Loucy (cell line): ENCODE data around the gene CUBN.

Experiments used
- H2AFZ ChIP-seq: fragments of 200-600 bp; sonication (generic); 2 replicates; pipeline ENCODE4 v1.6.0; 2016; ENCODE audit warnings: antibody characterized with exemption, mild to moderate bottlenecking, low read length, moderate library complexity
- H3F3A ChIP-seq: fragments of 200-600 bp; 2 replicates; pipeline ENCODE4 v1.6.0; 2016; ENCODE audit warnings: antibody characterized with exemption, low read depth, mild to moderate bottlenecking
- H3K27me3 ChIP-seq: fragments of 200-600 bp; sonication (generic); 2 replicates; pipeline ENCODE4 v1.6.1; 2014; ENCODE audit warnings: low read length, mild to moderate bottlenecking; ENCODE audit not compliant: insufficient read depth, poor library complexity, severe bottlenecking
- H3K36me3 ChIP-seq: fragments of 200-600 bp; sonication (generic); 2 replicates; pipeline ENCODE4 v1.6.1; 2016; ENCODE audit warnings: low read length; ENCODE audit not compliant: insufficient read depth
- H3K4me1 ChIP-seq: fragments of 200-600 bp; sonication (generic); 2 replicates; pipeline ENCODE4 v1.5.1; 2014; ENCODE audit warnings: low read length, mild to moderate bottlenecking; ENCODE audit not compliant: insufficient read depth, poor library complexity, severe bottlenecking
- H3K4me2 ChIP-seq: fragments of 200-600 bp; sonication (generic); 2 replicates; pipeline ENCODE4 v1.6.0; 2014; ENCODE audit warnings: antibody characterized with exemption, low read length, low read depth, mild to moderate bottlenecking; ENCODE audit not compliant: poor library complexity, severe bottlenecking
- H3K4me3 ChIP-seq: fragments of 200-600 bp; sonication (generic); 2 replicates; pipeline ENCODE4 v1.5.1; 2014; ENCODE audit warnings: low read length, mild to moderate bottlenecking, mixed read lengths; ENCODE audit not compliant: poor library complexity, severe bottlenecking
- H3K79me2 ChIP-seq: fragments of 200-600 bp; sonication (generic); 2 replicates; pipeline ENCODE4 v1.6.1; 2014; ENCODE audit warnings: low read length; ENCODE audit not compliant: insufficient read depth
- H3K9ac ChIP-seq: fragments of 200-600 bp; sonication (generic); 2 replicates; pipeline ENCODE4 v1.6.0; 2014; ENCODE audit warnings: mild to moderate bottlenecking, low read depth, low read length, moderate library complexity; ENCODE audit not compliant: poor library complexity, severe bottlenecking
- H3K9me2 ChIP-seq: fragments of 200-600 bp; sonication (generic); replicated peaks from 2 replicates; pipeline ENCODE4 v1.6.1; 2016; ENCODE audit warnings: low read depth, low read length, mixed read lengths
- H3K9me3 ChIP-seq: fragments of 200-600 bp; sonication (generic); 2 replicates; pipeline ENCODE4 v1.6.1; 2014; ENCODE audit warnings: mild to moderate bottlenecking, antibody characterized with exemption, low read length, low read depth; ENCODE audit not compliant: insufficient read depth
- H4K20me1 ChIP-seq: fragments of 200-600 bp; sonication (generic); 2 replicates; pipeline ENCODE4 v1.6.0; 2014; ENCODE audit warnings: antibody characterized with exemption, low read length, mild to moderate bottlenecking; ENCODE audit not compliant: insufficient read depth, poor library complexity, severe bottlenecking
- EZH2phosphoT487 ChIP-seq: fragments of 200-600 bp; IDR thresholded peaks from 2 replicates; pipeline ENCODE4 v1.6.1; 2018; ENCODE audit warnings: antibody characterized with exemption, mild to moderate bottlenecking, moderate library complexity, borderline replicate concordance
- TF ChIP-seq, protein P1 (sequence below): fragments of 200-600 bp; sonication (generic); conservative IDR thresholded peaks from 2 replicates; pipeline ENCODE4 v1.5.1; 2014; ENCODE audit warnings: mild to moderate bottlenecking, antibody characterized with exemption, low read length

Gene CUBN

GRCh38 chr10:17113889-17114540 is 15.6 kb downstream of the CUBN start:
- H3K9ac ChIP-seq = no peak overlapping the region
- peaks cover 4% of the 10 kb centered on the region for H3K4me1 ChIP-seq
- H3F3A ChIP-seq = no peaks in the 10 kb centered on the region
- TF ChIP-seq, protein P1, sequence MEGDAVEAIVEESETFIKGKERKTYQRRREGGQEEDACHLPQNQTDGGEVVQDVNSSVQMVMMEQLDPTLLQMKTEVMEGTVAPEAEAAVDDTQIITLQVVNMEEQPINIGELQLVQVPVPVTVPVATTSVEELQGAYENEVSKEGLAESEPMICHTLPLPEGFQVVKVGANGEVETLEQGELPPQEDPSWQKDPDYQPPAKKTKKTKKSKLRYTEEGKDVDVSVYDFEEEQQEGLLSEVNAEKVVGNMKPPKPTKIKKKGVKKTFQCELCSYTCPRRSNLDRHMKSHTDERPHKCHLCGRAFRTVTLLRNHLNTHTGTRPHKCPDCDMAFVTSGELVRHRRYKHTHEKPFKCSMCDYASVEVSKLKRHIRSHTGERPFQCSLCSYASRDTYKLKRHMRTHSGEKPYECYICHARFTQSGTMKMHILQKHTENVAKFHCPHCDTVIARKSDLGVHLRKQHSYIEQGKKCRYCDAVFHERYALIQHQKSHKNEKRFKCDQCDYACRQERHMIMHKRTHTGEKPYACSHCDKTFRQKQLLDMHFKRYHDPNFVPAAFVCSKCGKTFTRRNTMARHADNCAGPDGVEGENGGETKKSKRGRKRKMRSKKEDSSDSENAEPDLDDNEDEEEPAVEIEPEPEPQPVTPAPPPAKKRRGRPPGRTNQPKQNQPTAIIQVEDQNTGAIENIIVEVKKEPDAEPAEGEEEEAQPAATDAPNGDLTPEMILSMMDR = no peak
- TF ChIP-seq EZH2phosphoT487 = no peak
- no peaks in the 10 kb centered on the region for H3K27me3 ChIP-seq
- no peaks in the 10 kb centered on the region for H4K20me1 ChIP-seq
- H3K36me3 ChIP-seq = no peaks in the 10 kb centered on the region
- no peaks in the 10 kb centered on the region for H3K9me3 ChIP-seq
- H2AFZ ChIP-seq = no peak overlapping the region
- H3K79me2 ChIP-seq = no peaks in the 10 kb centered on the region
- no peak overlapping the region for H3K4me2 ChIP-seq
- H3K9me2 ChIP-seq = no peaks in the 10 kb centered on the region
- no peak overlapping the region for H3K4me3 ChIP-seq

- Histone ChIP-seq H3F3A (no peaks in the 10 kb centered on the region), H2AFZ (no peak overlapping the region), H3K79me2 (no peaks in the 10 kb centered on the region), H3K9ac (no peak overlapping the region), H3K9me2 (no peaks in the 10 kb centered on the region), H3K4me3 (no peak overlapping the region), H4K20me1 (no peaks in the 10 kb centered on the region), H3K27me3 (no peaks in the 10 kb centered on the region), H3K9me3 (no peaks in the 10 kb centered on the region), H3K4me2 (no peak overlapping the region), H3K4me1 (peaks cover 4% of the 10 kb centered on the region), H3K36me3 (no peaks in the 10 kb centered on the region)
- no peak for TF ChIP-seq EZH2phosphoT487
- TF ChIP-seq, protein P1 = no peak
These were observed 16.3 kb downstream of the CUBN start for GRCh38 chr10:17113346-17113745.

DNA sequence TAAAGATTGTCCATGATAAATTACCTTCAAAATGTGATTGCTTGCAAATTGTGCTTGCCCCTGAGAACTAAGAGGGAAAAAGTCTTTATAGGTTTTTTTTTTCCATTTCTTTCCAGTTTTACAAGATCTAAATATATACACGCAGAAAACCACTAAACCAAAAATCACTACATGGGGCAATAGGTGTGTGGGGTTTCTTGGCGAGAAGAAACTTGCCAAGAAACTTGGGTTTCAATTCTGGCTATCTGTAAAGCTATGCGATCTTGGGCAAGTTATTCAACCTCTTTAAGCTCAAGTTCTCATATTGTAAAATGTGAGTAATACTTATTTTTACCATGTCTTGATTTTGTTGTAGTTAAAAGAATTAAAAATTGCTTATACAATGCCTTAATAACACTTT is 17.0 kb downstream of the CUBN start:
- no peak overlapping the region for H2AFZ ChIP-seq
- no peaks in the 10 kb centered on the region for H3F3A ChIP-seq
- H4K20me1 ChIP-seq = no peaks in the 10 kb centered on the region
- no peaks in the 10 kb centered on the region for H3K79me2 ChIP-seq
- TF ChIP-seq EZH2phosphoT487 = no peak
- TF ChIP-seq, protein P1 = no peak
- H3K4me2 ChIP-seq = no peak overlapping the region
- H3K9ac ChIP-seq = no peak overlapping the region
- no peaks in the 10 kb centered on the region for H3K9me2 ChIP-seq
- H3K27me3 ChIP-seq = no peaks in the 10 kb centered on the region
- H3K4me3 ChIP-seq = no peak overlapping the region
- H3K9me3 ChIP-seq = no peaks in the 10 kb centered on the region
- peaks cover 4% of the 10 kb centered on the region for H3K4me1 ChIP-seq
- H3K36me3 ChIP-seq = no peaks in the 10 kb centered on the region
